ENCODE results near the gene RGS3.
"Not testable (repeated sequence)": the region's sequence is repeated elsewhere in the genome, so short reads cannot be mapped to it uniquely, and the experiment has no call there.

RGS3 gene

GRCh38 chr9:113488490-113488889 lies 25.0 kb downstream of the RGS3 start:
- DNase-seq (ENCODE audit: low read depth in 2 of 2), result no peak

GRCh38 chr9:113491147-113491546 lies 27.6 kb downstream of the RGS3 start:
- not testable (repeated sequence) for DNase-seq (ENCODE audit: low read depth in 2 of 2)

- no peak for DNase-seq (ENCODE audit: low read depth in 2 of 2)
These were observed 29.0 kb downstream of the RGS3 start for GRCh38 chr9:113492343-113493202.

- no peak for DNase-seq (ENCODE audit: low read depth in 2 of 2)
These were observed 29.6 kb downstream of the RGS3 start for GRCh38 chr9:113493203-113493520.

- no peak for DNase-seq (ENCODE audit: low read depth in 2 of 2)
These were observed 32.0 kb downstream of the RGS3 start for GRCh38 chr9:113495526-113495925.

- no peak for DNase-seq (ENCODE audit: low read depth in 2 of 2)
These were observed 33.5 kb downstream of the RGS3 start for GRCh38 chr9:113497051-113497450.

- no peak for DNase-seq (ENCODE audit: low read depth in 2 of 2)
These were observed 35.8 kb downstream of the RGS3 start for GRCh38 chr9:113499153-113499875.

- DNase-seq (ENCODE audit: low read depth in 2 of 2), result no peak
These were observed 36.5 kb downstream of the RGS3 start for GRCh38 chr9:113499876-113500497.

GRCh38 chr9:113501129-113501686 lies 37.7 kb downstream of the RGS3 start:
- DNase-seq (ENCODE audit: low read depth in 2 of 2), result no peak

GRCh38 chr9:113501852-113502251 lies 38.3 kb downstream of the RGS3 start:
- no peak for DNase-seq (ENCODE audit: low read depth in 2 of 2)

GRCh38 chr9:113502427-113503034 lies 39.0 kb downstream of the RGS3 start:
- no peak for DNase-seq (ENCODE audit: low read depth in 2 of 2)

GRCh38 chr9:113503131-113503541 lies 39.6 kb downstream of the RGS3 start:
- no peak for DNase-seq (ENCODE audit: low read depth in 2 of 2)

- no peak for DNase-seq (ENCODE audit: low read depth in 2 of 2)
These were observed 40.2 kb downstream of the RGS3 start for GRCh38 chr9:113503613-113504211.

GRCh38 chr9:113504725-113505590 lies 41.4 kb downstream of the RGS3 start:
- no peak for DNase-seq (ENCODE audit: low read depth in 2 of 2)

GRCh38 chr9:113506090-113506589 lies 42.6 kb downstream of the RGS3 start:
- DNase-seq (ENCODE audit: low read depth in 2 of 2), result no peak

- no peak for DNase-seq (ENCODE audit: low read depth in 2 of 2)
These were observed 43.7 kb downstream of the RGS3 start for GRCh38 chr9:113507256-113507655.

- no peak for DNase-seq (ENCODE audit: low read depth in 2 of 2)
These were observed 44.7 kb downstream of the RGS3 start for GRCh38 chr9:113508111-113508749.

GRCh38 chr9:113509463-113509862 lies 45.9 kb downstream of the RGS3 start:
- DNase-seq (ENCODE audit: low read depth in 2 of 2), result no peak

- no peak for DNase-seq (ENCODE audit: low read depth in 2 of 2)
These were observed 47.6 kb downstream of the RGS3 start for GRCh38 chr9:113511047-113511521.

All from stimulated activated CD4-positive, alpha-beta T cell treated with anti-CD3 and anti-CD28 coated beads, Interleukin-4, amount 100 ng/mL, for 48 hours (primary cell).